ENCODE data around the gene TOP1. TPM values are rescaled to one million over a fixed set of nuclear protein-coding genes. Genes with fewer than 3 reads are reported as not detected.
"Not testable (repeated sequence)": the region's sequence is repeated elsewhere in the genome, so short reads cannot be mapped to it uniquely, and the experiment has no call there.

The TOP1 gene
- polyA plus RNA-seq, 4 donors: 109 to 129 (median 119) TPM

DNA sequence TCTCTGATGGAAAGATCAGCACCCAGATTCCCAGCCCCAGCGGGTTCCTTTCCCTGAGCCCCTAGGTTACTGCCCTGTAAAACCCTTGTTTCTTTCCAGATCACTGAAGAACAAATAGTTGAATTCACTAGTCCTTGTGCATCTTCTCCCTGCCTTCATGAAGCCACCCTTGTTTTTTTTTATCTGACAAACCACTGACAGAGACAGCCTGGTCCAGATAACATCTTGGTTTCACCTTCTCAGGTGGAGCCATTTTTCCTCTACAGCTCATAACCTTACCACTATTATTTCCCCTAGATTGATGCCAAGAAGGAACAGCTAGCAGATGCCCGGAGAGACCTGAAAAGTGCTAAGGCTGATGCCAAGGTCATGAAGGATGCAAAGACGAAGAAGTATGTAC is 92.8 kb downstream of the TOP1 start:
- DNase-seq (ENCODE audit: low read depth in 4 of 4, low spot score in 3 of 4): no peak

DNA sequence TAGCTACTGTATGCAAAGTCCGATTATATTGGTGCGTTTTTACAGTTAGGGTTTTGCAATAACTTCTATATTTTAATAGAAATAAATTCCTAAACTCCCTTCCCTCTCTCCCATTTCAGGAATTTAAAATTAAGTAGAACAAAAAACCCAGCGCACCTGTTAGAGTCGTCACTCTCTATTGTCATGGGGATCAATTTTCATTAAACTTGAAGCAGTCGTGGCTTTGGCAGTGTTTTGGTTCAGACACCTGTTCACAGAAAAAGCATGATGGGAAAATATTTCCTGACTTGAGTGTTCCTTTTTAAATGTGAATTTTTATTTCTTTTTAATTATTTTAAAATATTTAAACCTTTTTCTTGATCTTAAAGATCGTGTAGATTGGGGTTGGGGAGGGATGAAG is 95.0 kb downstream of the TOP1 start:
- no peak for DNase-seq (ENCODE audit: low read depth in 4 of 4, low spot score in 3 of 4)

DNA sequence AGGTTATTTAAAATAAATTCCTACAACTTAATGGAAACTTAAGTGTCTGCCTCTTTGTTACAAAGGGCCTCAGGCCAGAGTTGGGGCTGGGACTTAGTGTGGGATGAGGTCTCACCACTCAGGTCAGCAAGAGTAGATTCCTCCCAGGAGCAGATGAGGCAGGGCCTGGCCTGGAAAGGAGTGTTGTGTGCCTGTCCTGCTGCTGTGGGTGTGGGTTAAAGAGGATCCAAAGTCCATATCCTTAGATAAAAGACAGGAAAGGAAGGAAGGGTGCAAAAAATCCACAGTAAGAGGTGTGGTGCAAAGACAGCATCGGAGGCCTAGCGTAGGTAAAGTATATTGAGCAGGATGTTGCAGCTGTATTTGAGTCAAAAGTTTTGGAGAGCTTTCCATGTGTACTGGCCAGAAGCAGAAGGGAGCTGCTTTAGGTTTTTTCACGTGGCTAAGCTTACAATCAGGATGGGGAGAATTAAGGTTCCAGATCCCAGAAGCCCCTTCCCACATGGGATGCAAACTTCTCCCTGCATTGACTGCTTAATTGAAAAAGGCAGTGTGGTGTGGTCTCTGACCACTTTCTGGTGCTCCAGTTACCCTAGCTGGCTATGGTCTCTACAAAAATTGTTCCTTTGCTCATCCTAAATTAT is 96.0 kb downstream of the TOP1 start:
- no peak for DNase-seq (ENCODE audit: low read depth in 4 of 4, low spot score in 3 of 4)

DNA sequence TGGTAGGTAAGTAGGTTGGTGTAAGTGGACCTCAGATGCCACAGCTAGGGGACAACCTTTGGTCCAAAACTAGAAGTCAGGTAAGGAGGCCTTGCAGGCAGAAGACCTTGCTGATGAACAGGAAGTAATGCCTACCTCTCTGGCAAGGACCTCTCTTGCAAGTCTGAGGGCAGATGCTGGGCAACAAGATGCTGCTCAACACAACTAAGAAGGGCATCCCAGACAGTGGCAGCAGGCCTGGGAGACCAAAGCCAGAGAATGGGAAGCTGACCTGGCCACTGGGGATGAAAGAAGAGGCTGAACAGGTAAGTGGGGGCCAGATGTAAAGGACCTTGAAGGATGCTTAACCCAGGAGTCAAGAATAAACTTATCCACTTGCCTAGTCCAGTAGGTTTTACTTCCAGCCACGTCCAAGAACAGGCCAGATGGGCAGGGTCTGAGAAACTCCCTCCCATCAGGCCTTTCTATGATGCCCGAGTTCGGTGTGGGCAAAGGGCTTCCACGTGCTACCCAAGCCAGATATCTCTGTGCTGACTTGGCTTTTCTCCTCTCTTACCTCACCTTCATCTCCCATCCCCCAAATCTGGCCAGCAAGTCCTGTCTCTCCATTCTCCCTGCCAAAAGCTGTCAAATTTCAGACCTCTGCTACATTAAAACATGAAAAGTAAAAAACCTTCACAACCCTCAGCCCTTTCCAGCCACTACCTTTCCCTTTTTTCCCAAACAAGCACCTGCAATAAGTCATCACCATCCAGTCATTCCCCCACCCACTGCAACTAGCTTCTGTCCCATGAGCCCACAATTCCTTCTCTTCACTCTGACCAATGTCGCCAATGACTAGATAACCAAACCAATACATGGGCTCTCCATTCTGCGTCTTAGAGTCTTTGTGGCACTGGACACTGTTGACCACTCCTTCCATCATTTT is 97.2 kb downstream of the TOP1 start:
- no peak for DNase-seq (ENCODE audit: low read depth in 4 of 4, low spot score in 3 of 4)

DNA sequence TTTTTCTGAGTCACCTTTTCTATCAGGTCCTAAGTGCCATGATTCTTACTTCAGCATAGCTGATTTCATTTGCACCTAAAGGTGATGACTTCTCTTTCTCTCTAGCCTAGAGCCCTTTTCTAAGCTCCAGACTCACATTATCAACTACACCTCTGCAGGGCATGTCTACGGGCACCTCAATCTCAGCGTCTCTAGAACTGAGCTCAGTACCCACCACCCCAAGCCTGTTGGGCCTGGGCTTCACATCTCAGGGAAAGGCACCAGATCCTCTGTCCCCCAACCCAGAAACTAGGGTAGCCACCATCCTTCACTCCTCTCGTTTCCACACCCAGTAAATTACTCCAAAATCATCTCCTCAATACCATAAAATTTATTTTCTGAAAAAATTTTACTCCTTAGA is 98.1 kb downstream of the TOP1 start:
- DNase-seq (ENCODE audit: low read depth in 4 of 4, low spot score in 3 of 4): no peak

DNA sequence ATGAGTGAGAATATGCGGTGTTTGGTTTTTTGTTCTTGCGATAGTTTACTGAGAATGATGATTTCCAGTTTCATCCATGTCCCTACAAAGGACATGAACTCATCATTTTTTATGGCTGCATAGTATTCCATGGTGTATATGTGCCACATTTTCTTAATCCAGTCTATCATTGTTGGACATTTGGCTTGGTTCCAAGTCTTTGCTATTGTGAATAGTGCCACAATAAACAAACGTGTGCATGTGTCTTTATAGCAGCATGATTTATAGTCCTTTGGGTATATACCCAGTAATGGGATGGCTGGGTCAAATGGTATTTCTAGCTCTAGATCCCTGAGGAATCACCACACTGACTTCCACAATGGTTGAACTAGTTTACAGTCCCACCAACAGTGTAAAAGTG is 99.7 kb downstream of the TOP1 start:
- not testable (repeated sequence) for DNase-seq (ENCODE audit: low read depth in 4 of 4, low spot score in 3 of 4)

DNA sequence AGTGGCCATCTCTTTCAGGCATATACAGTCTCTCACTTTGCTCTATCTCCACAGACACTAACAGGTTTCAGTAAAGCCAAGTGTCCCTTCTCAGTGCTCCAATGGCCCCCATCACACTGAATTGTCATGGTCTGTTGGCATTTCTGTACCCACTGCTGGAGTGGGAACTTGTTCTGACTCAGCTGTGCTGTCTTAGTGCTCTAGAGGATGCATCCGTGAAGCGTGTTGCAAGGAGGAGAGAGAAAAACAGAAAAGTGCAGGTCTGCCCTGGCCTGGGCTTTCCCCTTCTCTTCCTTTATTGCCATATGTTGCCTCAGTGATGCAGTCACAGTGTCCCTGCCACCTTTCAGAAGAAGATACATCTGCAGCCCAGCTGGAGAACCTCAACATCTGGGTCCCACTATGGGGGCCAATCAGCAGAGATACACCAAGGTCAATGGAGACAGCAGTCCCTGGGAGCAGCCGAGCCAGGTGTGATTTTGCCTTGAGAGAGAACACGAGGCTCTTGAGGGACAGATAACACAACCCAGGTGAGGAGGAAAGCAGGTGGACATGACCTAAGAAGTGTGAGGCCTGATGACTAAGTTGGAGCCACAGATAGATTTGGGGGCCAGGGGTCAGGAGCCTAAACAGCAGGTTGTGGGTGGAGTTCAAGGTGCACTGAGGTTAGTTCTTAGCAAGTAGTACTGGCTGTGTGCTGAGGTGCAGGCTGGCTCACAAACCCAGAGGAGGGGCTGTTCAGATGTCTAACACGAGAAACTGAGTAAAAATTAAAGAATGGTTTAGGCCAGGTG is 103.2 kb downstream of the TOP1 start:
- no peak for DNase-seq (ENCODE audit: low read depth in 4 of 4, low spot score in 3 of 4)

DNA sequence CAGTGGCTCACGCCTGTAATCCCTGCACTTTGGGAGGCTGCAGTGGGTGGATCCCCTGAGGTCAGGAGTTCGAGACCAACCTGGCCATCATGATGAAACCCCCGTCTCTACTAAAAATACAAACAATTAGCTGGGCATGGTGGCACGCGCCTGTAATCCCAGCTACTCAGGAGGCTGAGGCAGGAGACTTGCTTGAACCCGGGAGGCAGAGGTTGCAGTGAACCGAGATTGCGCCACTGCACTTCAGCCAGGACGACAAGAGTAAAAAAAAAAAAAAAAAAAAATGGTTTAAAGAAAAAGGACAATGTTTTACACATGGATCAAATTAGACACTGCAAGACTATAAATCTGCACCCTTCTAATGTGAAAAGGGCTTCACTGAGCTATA is 103.8 kb downstream of the TOP1 start:
- not testable (repeated sequence) for DNase-seq (ENCODE audit: low read depth in 4 of 4, low spot score in 3 of 4)

DNA sequence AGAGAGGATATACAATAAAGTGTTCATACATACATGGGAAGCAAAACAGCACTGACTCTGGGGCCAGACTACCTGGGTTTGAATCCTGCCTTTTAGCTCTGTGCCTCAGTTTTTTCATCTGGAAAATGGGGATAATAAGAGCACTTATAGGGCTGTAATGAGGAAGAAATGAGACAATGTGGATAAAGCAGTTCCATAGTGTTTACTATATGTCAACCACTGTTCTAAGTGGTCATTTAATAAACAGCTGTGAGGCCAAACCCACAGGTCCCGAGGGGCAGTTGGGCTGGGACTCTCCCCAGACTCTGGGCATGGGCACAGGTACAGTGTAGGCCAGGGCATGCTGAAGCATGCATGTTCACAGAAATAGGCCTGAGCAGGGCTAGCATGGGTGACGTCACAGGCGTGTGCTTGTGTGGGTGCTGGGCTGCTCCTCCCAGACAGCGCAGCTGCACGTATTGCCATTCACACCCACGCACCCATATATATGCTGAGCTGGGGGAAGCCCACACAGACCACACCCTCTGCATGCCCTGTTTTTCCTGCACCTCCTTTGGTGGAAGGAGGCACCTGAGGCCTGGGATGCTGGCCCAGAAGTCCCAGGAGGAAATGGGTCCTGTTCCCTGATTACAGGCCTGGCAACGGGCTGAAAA is 105.2 kb downstream of the TOP1 start:
- DNase-seq (ENCODE audit: low read depth in 4 of 4, low spot score in 3 of 4): no peak

DNA sequence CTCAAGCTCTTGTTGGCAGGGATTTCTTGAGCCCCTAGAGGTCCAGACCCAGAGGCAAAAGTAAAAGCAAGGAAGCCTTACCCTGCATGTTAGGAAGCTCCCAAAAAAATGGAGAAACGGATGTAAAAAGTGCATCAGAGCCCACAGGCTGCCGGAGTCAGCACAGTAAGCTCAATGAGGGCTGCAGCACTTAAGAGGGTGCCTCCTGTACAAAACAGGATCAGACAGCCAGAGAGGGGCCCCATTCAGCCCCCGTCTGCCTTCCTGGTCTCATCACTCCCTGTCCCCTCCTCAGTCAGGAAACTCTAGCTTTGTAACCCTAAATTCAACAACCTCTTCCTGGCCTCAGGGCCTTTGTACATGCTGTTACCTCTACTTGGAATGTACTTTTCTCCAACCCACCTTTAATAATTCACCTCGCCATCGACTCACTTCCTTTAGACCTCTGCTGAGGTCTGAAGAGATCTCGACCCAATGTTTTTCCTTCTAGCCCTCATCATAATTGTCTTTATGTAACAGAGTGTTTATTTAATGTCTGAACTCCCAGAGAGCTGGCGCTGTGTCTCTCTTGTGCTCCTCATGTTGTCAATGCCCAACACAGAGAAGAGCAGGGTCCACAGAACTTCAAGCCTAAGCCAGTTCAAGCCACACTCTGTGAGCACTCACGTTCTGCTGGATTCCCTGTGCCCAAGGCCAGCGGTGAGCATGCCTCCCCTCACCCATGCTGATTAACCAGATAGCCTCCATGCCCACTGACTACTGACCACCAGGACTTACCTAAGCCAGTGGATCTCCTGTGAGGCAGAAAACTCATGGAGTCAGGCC is 106.0 kb downstream of the TOP1 start:
- DNase-seq (ENCODE audit: low read depth in 4 of 4, low spot score in 3 of 4): no peak

DNA sequence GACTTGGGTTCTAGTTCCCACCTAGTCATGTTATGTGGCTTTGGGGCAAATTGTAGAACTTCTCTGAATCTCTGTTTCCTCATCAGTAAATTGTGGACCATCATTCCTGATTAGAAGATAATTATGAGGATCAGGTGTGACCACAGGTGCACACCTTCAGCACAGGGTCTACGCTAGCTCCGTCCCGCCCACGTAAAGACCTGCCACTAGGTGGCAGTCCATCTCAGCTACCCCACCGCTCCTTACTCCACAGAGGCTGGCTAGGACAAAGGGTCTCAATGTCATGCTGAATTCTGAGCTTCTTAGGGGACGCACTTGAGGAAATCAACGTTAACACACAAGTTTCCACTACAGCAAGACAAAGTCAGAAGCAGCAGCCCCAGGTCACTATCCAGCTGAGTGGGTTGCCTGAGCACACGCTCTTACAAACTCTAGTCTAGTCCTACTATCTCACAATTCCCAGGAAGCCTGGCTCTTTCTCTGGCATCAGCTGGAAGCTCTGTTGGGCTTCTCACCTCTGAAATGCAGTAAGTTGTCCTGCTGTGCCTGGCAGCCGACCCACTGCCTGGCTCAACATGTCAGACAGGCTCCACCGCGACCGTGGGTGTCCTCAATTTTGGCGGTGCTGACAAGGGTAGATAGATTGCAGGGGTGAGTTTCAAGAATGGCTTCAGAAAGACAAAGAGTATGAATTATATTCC is 106.7 kb downstream of the TOP1 start:
- DNase-seq (ENCODE audit: low read depth in 4 of 4, low spot score in 3 of 4): no peak

DNA sequence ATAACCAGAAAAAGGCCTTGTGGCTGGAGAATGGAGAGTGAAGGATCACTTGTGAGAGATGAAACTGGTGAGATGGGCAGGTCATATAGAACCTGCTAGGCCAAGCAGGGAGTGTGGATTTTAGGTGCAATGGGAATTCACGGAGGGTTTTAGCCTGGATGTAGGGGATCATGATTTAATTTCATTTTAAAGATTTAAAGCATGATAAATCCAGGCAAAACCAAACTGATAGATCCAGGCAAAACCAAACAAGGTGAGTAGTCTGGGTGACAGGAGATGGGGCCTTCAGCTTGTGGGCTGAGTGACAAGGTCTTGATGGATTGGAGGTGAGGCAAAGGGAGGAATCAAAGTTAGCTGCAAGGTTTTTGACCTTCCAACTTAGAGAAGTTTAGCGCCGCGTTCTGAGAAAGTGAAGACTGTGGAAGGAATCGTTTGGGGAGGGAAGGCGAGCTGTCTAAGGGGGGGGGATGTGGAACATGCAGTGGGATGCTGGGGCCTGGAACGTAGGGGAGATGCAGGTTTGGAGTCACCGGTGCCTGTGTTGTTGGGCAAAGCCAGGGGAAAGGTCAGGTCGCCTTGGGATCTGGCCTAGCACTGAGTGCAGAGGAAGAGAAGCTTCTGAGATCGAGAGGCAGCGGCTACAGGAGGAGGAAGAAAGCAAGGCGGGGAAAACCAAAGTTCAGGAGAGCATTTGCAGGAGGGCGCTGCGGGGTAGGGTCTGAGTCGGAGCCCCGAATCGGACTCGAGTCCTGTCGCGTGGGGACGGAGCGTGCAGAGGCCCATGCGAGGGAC is 107.5 kb downstream of the TOP1 start:
- no peak for DNase-seq (ENCODE audit: low read depth in 4 of 4, low spot score in 3 of 4)

DNA sequence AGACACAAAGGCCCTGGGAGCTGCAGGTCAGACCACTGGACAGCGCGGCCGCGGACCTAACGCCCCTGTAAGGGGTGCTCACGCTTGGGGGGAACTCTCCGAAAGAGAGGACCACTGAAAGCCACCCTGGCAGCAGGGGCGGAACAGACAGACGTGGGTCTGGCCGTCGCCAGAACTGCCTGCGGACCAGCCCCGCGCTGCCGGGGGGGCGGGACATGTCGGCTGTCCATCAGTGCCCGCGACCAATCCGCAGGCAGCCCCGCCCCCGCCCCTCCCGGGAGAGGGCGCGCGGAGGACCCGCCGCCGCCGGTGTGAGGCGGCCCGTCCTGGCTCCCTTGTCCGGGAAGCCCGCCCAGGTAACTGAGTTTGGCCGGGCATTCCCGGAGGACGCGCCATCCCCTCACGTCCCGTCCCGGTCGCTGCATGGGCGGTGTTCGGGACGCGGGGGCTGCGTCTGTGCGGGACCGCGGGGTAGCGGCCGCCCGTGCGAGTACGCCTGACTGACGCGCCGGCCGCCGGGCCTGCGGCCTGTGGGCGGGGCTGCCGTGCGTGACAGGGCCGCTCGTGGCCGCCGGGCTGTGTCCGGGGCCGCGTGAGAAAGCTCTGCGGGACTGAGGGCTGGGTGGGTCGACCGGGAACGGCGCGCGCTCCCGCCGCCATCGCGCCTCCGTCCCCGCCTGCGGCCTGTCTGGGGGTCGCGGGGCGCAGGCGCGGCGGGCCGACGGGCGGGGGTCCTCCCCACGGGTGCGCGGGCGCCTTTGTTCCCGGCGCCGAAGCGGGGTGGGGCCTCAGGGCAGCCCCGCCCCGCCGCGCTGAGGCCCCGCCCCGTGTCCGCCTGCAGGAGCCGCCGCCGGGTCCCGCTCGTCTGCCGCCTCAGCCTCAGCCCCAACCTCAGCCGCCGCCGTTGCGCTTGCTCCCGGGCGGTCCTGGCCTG is 108.3 kb downstream of the TOP1 start, which contains the start of gene PLCG1:
TSS of gene PLCG1 (plus strand) at position 864 of the 934 bp plus-strand sequence. CDS start 99 bp downstream, outside the sequence.
- peak; percentile 76 to 81 (median 78) for DNase-seq (ENCODE audit: low read depth in 4 of 4, low spot score in 3 of 4)

DNA sequence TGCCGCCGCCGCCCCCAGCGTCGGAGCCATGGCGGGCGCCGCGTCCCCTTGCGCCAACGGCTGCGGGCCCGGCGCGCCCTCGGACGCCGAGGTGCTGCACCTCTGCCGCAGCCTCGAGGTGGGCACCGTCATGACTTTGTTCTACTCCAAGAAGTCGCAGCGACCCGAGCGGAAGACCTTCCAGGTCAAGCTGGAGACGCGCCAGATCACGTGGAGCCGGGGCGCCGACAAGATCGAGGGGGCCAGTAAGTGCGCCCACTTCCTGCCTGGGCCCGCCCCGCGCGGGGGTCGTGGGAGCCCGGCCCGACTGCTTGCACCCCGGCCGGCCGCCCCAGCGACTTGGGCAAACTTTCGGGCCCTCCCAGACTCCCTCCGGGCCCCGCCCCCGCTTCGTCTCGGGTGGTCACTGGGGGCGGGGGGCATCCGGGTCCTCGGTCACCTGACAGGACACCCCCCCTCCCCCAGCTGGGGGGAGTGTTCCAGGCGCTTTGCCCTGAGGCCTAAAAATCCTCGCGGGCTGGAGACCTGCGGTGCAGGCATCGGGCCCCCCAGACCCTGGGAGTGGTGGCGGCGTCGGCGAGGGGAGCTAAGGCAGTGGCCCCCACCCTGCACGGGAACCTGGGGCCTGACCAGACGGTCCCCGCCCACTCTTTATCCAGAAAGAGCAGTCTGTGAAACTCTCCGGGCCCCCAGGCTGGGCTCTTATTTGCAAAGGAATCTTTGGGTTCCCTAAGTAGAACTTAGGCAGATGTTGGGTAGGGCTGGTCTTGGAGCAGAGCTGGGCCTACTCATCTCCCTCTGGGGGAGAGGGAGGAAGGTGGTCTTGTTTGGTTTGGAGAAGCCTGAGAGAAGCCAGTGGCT is 109.2 kb downstream of the TOP1 start:
- DNase-seq (ENCODE audit: low read depth in 4 of 4, low spot score in 3 of 4): peak; percentile 56 to 74 (median 70)

DNA sequence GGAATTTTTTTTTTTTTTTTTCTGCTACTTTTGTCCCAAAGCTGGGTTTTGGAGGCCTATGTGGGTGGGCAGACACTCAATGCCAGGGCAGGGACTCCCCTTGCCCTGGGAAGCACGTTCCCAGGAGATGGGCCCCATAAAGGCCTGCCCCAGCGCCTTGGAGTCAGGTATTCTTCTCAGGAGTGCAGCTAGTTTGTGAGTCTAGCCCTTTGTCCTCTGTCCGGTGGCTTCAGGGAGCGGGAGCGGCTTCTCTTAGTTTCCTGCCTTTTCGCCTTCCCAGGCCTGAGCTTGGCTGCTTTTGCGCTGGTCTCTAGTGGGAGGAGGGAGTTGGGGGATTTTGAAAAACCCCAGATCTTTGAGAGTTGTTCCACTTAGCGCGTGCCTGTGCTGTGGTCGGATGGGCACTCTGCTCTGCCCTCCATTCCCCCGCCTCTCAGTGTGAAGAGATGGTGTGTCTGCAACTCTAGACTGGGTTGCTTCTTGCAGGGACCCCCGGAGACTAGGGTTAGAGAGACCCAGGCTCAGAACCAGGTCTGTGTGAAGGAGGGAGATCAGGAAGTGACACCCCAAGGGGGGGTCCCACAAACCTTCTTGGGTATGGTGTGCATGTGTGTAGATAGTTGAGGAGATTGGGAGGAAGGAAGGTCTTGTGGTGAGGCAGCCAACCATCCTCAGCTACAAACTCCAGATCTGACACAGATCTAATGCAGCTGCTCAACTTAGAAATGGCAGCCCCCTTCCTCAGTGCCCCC is 110.0 kb downstream of the TOP1 start:
- no peak for DNase-seq (ENCODE audit: low read depth in 4 of 4, low spot score in 3 of 4)

All from right renal pelvis (tissue), 4 donors.